ENCODE data around the gene FAM20C.

FAM20C gene

DNA sequence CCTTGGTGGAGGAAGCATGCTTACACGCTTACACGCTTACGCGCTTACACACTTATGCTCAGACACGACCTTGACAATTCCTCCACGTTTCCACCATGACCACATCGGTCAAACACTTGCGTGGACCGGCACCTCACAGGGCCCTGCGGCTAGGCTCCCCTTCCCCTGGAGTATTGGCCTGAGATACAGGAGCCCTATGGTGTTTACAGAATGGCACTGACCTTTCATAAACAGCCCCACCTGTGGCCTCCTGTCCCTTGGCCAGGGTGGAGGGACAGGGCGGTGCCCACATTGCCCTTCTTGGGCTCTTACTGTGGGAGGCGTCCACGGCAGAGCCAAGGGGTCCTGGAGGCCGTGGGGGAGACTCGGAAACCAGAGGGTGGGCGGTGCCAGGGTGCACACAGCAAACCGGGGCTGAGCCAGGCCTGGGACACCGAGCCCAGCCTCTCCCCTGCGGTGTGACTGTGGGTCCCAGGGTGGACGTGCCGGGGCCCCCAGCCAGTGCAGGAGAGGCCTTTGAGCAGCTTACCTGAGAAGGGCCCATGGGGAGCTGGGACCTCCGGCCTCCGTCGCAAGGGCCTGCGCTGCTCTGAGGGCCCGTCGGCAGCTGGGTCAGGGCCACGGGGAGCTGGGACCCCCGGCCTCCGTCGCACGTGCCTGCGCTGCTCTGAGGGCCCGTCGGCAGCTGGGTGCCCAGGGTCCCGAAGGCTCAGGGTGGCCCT lies 53.4 kb downstream of the FAM20C start:
- no peak for DNase-seq (ENCODE audit: low read depth)

DNA sequence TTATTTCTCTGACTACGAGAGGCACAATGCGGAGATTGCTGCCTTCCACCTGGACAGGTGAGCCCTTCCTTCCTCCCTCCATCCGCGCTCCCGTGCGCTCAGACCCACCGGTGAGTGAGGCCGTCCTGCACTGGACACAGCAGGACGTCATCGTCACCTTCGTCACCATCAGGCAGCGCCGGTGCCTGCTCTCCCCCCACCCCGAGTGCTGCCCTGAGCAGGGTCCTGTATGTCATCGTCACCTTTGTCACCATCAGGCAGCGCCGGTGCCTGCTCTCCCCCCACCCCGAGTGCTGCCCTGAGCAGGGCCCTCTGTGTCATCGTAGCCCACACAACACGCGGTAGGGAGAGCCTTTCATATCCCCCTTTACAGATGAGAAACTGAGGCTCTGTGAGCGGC lies 54.1 kb downstream of the FAM20C start:
- no peak for DNase-seq (ENCODE audit: low read depth)

DNA sequence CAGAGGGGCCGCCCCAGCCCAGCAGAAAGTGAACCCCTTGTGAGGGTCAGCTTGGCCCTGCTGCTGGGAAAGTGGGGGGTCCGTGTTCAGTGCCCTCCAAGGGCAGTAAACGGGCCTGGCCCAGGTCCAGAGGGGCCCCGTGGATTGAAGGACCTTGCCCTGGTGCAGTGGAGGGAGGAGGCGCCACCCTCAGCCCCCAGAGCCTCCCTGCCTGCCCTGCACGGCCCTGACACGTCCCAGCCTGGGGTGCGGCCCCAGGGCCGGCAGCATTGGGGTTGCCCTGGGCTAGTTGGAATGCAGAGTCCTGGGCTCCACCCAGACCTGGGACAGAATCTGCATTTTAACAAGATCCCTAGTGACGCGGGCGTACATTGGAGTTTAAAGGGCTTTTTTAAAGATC lies 54.8 kb downstream of the FAM20C start:
- DNase-seq (ENCODE audit: low read depth) = no peak

DNA sequence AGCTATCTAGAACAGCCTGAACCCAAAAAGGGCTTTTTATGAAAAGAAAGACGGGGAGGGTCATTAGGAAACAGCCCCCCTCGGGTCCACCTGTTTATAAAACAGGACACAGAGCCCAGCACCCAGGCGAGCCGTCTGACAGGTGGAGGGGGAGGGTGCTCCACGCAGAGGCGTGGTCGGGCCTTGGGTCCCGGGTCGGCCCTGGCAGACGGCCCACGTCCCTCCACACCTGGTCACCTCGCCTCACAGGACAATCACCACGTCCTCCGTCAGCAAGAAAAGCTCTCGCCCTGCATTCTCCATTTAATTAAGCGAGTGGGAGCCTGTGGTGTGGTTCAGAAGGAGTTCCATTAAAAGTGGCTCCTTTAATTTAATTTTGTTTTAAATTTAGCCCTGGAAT lies 55.3 kb downstream of the FAM20C start:
- DNase-seq (ENCODE audit: low read depth) = no peak

DNA sequence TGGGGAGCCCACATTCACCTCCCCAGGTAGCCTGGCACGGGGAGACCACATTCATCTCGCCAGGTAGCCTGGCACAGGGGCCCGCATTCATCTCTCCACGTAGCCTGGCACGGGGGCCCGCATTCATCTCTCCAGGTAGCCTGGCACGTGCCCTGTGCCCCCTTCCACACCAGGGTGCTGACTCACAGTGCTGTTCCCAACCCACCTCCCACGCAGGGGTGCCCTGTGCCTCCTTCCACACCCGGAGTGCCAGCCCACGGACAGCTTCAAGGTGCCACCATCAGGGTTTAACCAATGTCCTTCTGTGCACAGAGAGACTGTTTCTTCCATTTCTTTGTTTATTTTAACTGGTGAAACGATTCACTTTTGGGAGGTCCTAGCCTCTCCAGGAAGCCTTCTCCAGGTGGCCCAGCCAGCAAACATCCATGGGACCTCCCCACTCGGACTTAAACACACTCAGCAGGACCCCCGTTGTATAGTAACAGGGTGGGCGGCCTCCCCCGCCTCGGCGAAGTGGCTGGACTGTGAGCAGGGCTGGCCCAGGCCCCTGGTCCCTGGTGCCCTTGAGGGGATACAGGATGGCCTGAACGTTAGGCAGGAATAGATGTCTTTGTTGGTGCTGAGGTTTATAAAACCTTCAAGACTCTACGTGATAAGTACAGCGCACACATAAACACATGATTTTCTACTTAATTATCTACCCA lies 56.5 kb downstream of the FAM20C start:
- DNase-seq (ENCODE audit: low read depth) = no peak

DNA sequence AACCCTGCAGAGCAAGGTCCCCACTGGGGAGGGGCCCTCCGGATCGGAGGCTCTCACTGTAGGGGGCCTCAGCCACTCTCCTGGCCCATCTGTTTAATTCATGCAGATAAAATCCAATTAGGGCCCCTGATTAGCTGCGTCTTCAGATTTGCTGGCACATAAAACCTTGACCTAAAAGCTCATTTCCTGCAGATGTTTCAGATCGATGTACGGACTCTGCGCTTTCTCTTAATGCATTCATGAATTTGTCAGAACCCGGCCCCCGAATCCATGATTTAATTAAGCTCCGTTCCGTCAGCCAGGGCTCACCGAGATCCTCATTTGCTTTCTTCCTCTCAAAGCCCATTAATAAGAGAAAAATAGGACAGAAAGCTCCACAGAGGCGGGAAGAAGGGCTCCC lies 57.6 kb downstream of the FAM20C start:
- no peak for DNase-seq (ENCODE audit: low read depth)

DNA sequence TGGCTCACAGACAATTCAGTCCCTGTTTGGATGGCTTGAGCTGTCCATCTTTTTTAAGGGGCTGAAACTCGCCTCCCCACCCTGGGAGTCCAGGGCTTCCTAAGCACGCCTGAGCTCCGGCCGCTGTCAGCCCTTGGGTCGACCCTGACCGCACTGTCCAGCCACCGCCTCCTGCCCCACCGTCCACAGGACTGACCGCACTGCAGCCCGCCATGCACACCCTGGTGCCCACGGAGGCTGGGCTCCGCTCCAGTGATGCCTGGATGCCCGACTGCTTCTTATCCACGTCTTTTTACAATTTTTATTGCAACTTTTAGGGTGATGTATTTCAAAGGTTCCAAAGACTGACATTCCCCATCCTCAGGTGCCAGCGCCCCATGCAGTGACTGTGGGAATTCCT lies 58.2 kb downstream of the FAM20C start:
- no peak for DNase-seq (ENCODE audit: low read depth)

DNA sequence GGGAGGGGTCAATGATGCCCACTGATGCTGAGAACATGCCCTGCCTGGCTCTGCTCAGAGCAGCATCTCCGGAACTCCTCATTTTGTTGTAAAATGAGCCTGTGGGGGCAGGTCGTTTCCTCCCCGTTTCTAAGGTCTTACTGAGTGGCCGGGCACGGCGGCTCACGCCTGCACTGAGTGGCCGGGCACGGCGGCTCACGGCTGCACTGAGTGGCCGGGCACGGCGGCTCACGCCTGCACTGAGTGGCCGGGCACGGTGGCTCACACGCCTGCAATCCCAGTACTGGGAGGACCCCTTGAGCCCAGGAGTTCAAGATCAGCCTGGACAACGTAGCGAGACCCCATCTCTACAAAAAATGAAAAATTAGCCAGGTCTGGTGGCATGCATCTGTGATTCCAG lies 58.6 kb downstream of the FAM20C start:
- DNase-seq (ENCODE audit: low read depth) = no peak

DNA sequence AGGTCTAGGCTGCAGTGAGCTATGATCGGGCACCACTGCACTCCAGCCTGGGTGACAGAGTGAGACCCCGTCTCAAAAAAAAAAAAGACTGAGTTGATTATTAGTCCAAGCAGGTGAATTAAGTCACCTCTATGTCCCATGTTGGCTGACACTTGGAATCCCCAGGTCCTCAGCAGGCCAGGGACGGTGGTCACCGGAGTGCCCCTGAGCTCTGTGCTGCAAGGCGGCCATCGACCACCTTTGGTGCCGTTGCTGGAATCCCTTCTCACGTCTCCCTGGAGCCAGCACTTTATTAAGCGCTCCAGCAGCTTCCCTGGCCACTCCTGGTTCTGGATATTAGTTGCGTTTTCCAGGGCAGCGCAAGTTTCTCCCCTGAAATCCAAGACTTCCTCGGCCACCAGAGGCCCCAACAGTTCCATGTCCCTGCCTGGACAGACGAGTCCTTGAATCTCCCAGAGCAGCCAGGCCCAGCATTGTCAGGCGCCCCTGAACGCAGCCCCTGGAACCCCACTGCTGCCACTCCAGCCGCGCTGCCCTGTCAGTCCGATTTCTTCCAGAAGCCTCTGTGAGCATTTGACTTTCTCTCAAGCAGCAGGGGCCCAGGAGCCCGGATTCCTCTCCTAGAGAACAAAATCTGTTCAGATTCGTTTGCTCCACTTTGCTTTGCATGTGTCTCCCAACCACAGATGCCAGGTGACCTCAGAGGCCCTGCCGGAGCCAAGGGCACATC lies 59.2 kb downstream of the FAM20C start:
- DNase-seq (ENCODE audit: low read depth) = no peak

DNA sequence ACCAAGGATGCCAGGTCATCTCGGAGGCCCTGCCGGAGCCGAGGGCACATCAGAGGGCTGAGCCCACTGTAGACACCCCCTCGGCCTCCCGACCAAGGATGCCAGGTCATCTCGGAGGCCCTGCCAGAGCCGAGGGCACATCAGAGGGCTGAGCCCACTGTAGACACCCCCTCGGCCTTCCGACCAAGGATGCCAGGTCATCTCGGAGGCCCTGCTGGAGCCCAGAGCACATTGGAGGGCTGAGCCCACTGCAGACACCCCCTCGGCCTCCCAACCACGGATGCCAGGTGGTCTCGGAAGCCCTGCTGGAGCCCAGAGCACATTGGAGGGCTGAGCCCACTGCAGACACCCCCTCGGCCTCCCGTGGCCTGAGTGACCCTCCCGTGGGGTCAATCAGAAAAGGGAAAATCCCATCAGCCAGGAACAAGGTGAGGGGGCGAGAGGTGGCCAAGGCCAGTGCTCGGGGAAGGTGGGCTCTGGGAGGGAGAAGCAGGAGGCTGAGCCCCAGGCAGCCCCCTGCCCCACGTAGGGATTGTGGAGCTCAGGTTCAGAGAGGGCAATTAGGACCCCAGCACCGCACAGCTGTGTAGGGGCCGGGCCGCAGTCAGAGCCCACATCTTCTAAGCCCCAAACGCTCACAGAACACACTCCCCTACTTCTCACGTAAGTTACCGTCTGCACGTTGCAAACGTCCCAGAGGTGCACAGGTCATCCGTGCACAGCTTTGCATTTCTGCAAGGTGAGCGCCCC lies 60.0 kb downstream of the FAM20C start:
- no peak for DNase-seq (ENCODE audit: low read depth)

DNA sequence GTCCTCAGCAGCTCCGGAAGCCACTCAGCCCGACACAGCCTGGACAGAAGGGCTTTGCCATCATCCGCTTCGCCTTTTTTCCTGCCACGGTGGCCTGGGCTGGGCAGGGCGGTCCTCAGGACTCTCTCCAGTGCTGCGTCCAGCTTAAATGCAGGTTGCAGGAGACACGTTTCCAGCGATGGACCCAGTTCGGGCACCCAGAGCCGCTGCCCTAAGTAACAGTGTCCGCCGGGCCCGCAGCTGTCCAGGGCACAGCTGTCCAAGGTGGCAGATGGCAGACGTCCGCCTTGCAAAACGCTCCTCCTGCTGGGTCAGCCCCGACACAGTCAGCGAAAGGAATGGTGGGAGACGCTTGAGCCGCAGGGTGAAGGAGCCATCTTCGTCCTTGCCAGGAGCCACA lies 60.6 kb downstream of the FAM20C start:
- no peak for DNase-seq (ENCODE audit: low read depth)

DNA sequence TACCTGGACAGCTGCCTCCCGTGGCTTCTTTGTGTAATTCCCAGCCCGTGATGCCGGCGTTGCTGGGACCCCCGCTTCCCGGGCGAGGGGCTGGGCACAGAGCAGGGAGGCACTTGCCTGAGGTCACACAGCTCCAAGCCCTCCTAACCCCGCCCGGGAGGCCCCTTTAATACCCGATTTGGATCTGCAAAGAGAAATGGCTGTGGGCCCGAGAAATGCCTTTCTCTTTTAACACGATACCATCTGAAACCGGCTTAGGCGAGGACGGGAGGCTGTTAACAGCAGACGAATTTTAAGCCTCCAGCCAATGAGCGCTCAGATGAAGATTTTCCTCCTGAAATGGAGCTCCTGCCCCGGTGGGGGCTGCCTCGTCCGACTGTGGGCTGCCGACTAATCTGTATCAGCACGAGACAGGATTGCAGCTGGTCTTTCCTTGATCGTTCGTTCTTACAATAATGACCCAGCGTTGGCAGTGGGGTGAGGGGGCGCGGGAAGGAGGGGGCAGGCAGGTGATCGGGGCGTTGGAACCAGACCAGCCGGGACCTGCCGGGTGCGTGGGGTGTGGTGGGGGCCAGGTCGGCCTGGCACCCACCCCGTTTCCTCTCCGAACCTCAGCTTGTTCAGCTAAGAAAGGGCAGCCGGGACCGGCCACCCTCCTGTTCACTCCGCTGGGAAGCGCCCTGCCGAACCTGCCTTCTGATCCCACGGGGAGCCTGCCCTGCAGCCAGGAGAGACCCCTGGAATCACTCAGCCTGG lies 61.4 kb downstream of the FAM20C start:
- no peak for DNase-seq (ENCODE audit: low read depth)

DNA sequence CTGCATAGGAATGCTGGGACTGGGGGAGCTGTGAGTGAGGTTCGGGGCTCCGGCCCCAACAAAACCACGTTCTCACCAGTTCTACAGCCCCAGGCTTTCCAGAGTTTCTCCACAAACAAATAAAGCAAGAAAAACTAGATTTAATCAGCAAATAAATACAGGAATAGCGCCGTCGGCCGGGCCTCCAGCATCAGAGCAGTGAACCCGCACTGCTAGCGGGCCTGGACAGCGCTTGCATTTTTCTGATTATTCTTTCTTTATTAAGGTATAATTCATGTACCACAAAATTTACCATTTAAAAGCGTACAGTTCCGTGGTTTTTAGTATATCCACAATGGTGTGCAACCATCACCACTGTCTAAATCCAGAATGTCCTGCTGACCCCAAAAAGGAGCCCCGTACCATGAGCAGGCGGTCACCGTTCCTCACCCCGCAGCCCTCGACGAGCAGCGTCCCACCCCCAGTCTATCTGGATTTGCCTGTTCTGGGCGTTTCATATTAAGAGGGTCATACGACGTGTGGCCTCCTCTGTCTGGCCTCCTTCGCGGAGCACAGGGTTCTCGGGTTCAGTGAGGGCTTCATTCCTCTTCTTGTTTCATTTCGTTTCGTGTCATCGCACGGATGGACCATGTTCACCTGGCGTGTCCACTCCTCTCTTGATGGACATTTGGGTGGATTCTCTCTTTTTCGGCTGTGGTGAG lies 62.1 kb downstream of the FAM20C start:
- DNase-seq (ENCODE audit: low read depth) = no peak

DNA sequence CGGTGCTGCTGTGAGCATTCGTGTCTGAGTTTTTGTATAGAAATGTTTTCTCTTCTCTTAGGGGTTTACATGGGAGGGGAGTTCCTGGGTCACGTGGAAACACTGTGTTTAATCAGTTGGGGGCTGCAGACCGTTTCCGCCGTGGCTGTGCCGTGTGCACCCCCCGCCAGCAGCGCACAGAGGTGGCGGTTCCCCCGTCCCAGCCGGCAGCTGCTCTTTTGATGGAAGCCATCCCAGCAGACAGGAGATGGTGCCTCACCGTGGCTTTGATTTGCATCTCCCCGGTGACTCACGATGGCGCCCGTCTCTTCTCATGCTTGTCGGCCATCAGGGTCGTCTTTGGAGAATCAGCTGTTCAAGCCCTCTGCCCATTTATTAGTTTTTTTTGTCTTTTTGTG lies 62.7 kb downstream of the FAM20C start:
- no peak for DNase-seq (ENCODE audit: low read depth)

DNA sequence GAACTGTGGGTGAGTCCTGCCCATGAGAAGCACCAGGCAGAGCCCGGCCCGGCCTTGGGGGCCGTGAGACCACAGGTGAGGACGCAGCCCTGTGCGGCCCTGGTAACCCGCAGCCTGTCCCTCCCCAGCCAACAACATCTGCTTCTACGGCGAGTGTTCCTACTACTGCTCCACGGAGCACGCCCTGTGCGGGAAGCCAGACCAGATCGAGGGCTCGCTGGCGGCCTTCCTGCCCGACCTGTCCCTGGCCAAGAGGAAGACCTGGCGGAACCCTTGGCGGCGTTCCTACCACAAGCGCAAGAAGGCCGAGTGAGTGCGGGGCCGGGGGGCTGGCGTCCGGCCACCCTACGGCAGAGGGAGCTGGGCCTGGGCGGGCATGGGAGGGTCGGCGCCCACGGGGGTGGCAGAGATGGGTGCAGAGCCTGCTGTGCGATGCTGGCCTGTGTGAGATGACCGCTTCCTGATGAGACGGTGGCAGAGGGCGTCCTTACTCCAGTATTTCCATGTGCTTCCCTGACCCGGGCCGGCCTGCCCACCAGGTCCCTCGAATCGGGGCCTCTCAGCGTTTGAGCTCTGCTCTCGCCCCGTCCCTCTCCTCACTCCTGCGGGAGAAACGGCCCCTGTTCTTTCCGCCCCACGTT lies 63.5 kb downstream of the FAM20C start:
- DNase-seq (ENCODE audit: low read depth) = no peak

DNA sequence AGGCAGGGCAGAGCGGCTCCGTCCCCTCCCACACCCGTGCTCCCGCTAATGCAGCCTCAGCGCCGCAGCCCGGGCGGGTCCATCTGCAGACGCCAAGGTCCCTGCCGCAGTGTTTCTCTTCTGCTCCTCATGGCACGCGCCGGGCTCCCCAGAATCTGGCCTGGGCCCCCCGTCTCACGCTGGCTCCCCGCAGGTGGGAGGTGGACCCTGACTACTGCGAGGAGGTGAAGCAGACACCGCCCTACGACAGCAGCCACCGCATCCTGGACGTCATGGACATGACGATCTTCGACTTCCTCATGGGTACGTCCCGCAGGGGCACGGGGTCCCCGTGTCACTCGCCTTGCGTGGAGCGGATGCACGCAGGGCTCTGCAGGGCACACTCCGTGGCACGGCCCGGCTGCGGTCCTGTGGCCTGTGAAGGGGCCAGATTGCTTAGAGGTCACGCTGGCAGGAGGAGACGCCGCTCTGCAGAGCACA lies 64.1 kb downstream of the FAM20C start:
- no peak for DNase-seq (ENCODE audit: low read depth)

DNA sequence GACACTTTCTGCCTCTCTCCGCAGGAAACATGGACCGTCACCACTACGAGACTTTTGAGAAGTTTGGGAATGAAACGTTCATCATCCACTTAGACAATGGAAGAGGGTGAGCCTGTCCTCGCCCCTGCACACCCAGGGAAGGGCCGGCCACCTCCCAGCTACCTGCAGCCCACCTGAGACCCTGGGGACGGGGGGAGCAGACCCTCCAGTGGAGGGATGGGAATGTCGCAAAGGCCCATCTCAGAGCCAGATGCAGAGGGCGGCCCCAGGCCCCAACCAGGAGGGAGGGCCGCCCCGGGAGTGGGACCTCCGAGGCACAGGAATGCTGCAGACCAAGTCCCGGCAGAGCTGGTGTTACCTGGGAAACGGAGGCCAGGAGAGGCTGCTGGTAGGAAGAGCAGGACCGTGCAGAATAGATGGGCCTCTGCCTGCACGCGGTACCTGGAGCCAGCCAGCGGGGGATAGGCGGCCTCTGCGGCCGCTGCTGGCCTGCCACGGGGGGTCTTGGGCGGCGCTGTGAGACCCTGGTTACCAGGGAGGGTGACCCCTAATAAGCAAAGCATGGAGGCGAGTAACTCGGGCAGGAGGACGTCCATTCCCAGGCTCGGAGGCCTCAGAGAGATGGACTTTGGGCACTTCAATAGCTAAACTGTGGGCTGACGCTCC lies 64.7 kb downstream of the FAM20C start:
- DNase-seq (ENCODE audit: low read depth) = no peak

DNA sequence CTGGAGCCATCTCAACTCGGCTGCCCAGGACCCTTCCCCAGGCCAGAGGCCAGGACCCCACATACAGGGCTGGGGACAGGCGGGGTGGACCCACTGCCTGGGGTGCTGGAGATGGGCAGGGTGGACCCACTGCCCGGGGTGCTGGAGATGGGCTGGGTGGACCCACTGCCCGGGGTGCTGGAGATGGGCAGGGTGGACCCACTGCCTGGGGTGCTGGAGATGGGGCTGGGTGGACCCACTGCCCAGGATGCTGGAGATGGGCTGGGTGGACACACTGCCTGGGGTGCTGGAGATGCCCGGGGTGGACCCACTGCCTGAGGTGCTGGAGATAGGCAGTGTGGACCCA lies 65.2 kb downstream of the FAM20C start:
- DNase-seq (ENCODE audit: low read depth) = no peak

DNA sequence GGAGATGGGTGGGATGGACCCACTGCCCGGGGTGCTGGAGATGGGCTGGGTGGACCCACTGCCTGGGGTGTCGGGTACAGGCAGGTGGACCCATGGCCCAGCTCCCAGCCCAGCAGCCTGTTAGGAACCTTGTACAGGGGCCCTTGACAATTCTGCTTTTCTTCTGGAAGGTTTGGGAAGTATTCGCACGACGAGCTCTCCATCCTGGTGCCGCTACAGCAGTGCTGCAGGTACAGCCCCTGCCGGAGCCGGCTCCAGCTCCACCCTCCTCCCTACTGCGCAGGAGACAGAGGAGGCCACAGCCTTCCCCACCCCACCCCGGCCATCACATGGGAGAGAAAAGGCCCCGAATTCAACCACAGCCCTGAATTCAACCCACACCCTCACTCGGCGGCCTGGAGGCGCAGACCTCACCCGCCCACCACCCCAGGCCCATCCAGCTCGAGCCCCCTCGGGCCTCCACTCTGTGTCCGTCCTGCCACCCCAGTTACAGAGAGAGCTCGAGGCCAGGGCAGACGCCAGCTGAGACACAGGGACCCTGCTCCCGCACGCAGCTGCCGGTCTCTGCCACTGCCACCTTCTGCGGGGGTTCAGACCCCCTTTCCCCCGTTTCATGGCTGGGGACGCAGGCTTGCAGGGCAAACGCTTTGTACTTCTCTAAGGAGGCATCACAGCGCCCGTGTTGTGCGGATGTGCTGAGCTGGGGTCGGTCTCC lies 66.3 kb downstream of the FAM20C start:
- no peak for DNase-seq (ENCODE audit: low read depth)

DNA sequence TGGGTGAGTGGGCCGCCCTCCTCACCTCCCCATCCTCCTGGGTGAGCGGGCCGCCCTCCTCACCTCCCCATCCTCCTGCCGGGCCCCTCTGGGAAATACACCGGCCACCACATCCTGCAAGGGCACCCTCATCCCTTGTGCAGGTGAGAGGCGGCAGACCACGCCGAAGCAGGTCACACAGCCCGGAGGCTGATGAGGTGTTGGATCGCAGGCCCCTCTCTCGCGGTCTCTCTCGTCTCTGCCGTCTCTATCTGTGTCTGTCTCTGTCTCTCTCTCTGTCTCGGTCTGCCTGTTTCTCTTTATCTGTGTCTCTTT lies 66.8 kb downstream of the FAM20C start:
- DNase-seq (ENCODE audit: low read depth) = no peak

Data from HS-27A (cell line).